ENCODE data around the gene TEDC1.

DNA sequence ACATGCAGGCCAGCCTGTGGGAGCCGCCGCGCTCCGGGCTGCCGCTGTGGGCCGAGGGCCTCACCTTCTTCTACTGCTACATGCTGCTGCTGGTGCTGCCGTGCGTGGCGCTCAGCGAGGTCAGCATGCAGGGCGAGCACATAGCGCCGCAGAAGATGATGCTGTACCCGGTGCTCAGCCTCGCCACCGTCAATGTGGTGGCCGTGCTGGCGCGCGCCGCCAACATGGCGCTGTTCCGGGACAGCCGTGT lies 38.2 kb downstream of the TEDC1 start:
- TF ChIP-seq, protein P1, sequence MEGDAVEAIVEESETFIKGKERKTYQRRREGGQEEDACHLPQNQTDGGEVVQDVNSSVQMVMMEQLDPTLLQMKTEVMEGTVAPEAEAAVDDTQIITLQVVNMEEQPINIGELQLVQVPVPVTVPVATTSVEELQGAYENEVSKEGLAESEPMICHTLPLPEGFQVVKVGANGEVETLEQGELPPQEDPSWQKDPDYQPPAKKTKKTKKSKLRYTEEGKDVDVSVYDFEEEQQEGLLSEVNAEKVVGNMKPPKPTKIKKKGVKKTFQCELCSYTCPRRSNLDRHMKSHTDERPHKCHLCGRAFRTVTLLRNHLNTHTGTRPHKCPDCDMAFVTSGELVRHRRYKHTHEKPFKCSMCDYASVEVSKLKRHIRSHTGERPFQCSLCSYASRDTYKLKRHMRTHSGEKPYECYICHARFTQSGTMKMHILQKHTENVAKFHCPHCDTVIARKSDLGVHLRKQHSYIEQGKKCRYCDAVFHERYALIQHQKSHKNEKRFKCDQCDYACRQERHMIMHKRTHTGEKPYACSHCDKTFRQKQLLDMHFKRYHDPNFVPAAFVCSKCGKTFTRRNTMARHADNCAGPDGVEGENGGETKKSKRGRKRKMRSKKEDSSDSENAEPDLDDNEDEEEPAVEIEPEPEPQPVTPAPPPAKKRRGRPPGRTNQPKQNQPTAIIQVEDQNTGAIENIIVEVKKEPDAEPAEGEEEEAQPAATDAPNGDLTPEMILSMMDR (conservative IDR thresholded peaks at IDR 0.05; ENCODE audit: low read depth, low read length), result no peak
- no peak for TF ChIP-seq EZH2 (IDR thresholded peaks at IDR 0.05; ENCODE audit: borderline replicate concordance, low read depth, low read length, poor library complexity, severe bottlenecking)
